ENCODE data around the gene SOWAHA. TPM values are rescaled to one million over a fixed set of nuclear protein-coding genes. Genes with fewer than 3 reads are reported as not detected.

Gene SOWAHA
- total and polyA plus RNA-seq, 10 of the 15 experiments (the other 5 are each of a cell fraction or from before 2014, with no cell fraction given) = 0.02 to 0.37 (median 0.05) TPM; not detected in 4

DNA sequence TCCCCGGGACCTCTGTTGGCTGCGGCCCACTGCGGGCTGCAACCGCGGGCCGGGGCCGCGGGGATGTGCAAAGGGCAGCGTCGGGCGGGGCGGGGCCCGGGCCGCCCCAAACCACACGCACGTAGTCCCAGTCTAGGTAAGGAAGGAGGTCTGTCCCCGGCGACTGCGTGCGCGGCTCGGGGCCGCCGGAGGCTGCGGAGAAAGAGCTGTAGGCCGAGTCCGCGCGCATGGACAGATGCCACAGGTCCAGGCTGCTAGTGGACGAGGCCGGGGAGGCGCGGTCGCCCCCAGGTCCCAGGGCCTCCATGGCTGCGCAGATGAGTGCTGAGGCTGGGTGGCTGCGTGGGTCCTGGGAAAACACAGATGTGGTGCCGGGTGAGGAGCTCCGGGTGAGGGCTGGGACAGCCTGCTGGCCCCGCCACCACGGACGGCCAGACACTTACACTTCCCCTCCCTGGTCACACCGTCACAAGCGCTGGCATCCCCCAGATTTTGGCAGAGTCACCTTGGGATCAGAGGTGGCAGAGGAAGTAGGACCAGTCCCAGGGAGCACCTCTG is 12.8 kb downstream of the SOWAHA start:
- peak overlapping the region; percentile 49 for H3K4me2 ChIP-seq (ENCODE audit: control insufficient read depth, insufficient read depth)
- H3K79me2 ChIP-seq (ENCODE audit: control insufficient read depth, insufficient read depth, low read length) = no peaks in the 10 kb centered on the region
- no peaks in the 10 kb centered on the region for H3K9me3 ChIP-seq (replicated peaks; ENCODE audit: control insufficient read depth, insufficient read depth, low read length)
- in situ Hi-C loops (cut with MboI) = loop anchor here (10.0 kb wide), 1 partner anchor 301 kb away; no protein-coding TSS in a partner anchor
- TF ChIP-seq HDAC2 (IDR thresholded peaks at IDR 0.05) = no peak
- TF ChIP-seq PML (IDR thresholded peaks at IDR 0.05; ENCODE audit: low read length) = no peak
- TF ChIP-seq SMAD5 (IDR thresholded peaks at IDR 0.05; ENCODE audit: low read depth) = no peak
- no peak for TF ChIP-seq TCF7 (IDR thresholded peaks at IDR 0.05; ENCODE audit: borderline replicate concordance)
- 0 out of 2 replicates have a peak, but pooled peaks have one; percentile 1 for TF ChIP-seq IKZF1 (conservative IDR thresholded peaks at IDR 0.05)
- TF ChIP-seq ZBED1 (IDR thresholded peaks at IDR 0.05; ENCODE audit: borderline replicate concordance) = no peak
- TF ChIP-seq, protein P1, sequence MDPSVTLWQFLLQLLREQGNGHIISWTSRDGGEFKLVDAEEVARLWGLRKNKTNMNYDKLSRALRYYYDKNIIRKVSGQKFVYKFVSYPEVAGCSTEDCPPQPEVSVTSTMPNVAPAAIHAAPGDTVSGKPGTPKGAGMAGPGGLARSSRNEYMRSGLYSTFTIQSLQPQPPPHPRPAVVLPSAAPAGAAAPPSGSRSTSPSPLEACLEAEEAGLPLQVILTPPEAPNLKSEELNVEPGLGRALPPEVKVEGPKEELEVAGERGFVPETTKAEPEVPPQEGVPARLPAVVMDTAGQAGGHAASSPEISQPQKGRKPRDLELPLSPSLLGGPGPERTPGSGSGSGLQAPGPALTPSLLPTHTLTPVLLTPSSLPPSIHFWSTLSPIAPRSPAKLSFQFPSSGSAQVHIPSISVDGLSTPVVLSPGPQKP (IDR thresholded peaks at IDR 0.05; ENCODE audit: low read depth, low read length) = no peak
- no peak for TF ChIP-seq ATF7 (IDR thresholded peaks at IDR 0.05; ENCODE audit: low read depth)
- 0 out of 2 replicates have a peak, but pooled peaks have one; percentile 23 for TF ChIP-seq HDGF (IDR thresholded peaks at IDR 0.05)
- no peak for TF ChIP-seq KLF5 (IDR thresholded peaks at IDR 0.05; ENCODE audit: partially characterized antibody)
- TF ChIP-seq POLR2AphosphoS5 (IDR thresholded peaks at IDR 0.05; ENCODE audit: low read length) = no peak
- TF ChIP-seq, protein P2, sequence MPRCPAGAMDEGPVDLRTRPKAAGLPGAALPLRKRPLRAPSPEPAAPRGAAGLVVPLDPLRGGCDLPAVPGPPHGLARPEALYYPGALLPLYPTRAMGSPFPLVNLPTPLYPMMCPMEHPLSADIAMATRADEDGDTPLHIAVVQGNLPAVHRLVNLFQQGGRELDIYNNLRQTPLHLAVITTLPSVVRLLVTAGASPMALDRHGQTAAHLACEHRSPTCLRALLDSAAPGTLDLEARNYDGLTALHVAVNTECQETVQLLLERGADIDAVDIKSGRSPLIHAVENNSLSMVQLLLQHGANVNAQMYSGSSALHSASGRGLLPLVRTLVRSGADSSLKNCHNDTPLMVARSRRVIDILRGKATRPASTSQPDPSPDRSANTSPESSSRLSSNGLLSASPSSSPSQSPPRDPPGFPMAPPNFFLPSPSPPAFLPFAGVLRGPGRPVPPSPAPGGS (IDR thresholded peaks at IDR 0.05; ENCODE audit: borderline replicate concordance, insufficient read depth, low read depth, low read length, poor library complexity, severe bottlenecking) = no peak
- TF ChIP-seq, protein P3, sequence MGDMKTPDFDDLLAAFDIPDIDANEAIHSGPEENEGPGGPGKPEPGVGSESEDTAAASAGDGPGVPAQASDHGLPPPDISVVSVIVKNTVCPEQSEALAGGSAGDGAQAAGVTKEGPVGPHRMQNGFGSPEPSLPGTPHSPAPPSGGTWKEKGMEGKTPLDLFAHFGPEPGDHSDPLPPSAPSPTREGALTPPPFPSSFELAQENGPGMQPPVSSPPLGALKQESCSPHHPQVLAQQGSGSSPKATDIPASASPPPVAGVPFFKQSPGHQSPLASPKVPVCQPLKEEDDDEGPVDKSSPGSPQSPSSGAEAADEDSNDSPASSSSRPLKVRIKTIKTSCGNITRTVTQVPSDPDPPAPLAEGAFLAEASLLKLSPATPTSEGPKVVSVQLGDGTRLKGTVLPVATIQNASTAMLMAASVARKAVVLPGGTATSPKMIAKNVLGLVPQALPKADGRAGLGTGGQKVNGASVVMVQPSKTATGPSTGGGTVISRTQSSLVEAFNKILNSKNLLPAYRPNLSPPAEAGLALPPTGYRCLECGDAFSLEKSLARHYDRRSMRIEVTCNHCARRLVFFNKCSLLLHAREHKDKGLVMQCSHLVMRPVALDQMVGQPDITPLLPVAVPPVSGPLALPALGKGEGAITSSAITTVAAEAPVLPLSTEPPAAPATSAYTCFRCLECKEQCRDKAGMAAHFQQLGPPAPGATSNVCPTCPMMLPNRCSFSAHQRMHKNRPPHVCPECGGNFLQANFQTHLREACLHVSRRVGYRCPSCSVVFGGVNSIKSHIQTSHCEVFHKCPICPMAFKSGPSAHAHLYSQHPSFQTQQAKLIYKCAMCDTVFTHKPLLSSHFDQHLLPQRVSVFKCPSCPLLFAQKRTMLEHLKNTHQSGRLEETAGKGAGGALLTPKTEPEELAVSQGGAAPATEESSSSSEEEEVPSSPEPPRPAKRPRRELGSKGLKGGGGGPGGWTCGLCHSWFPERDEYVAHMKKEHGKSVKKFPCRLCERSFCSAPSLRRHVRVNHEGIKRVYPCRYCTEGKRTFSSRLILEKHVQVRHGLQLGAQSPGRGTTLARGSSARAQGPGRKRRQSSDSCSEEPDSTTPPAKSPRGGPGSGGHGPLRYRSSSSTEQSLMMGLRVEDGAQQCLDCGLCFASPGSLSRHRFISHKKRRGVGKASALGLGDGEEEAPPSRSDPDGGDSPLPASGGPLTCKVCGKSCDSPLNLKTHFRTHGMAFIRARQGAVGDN (IDR thresholded peaks at IDR 0.05) = 0 out of 2 replicates have a peak, but pooled peaks have one; percentile 19
- H3K36me3 ChIP-seq (ENCODE audit: control insufficient read depth in 2 of 2, insufficient read depth in 2 of 2, low read length in 1 of 2) = no peaks in the 10 kb centered on the region
- ATAC-seq = no peak
- ChIA-PET RAD21 (ENCODE audit: unreplicated experiment) (no interaction called here), SMC1A (ENCODE audit: uncharacterized antibody, unreplicated experiment) (interaction anchor here (2.2 to 10.9 kb wide), 2 partner anchors 72 to 323 kb away, joined by 7 to 129 read pairs; no protein-coding TSS in a partner anchor), CTCF (interaction anchor here (0.6 to 1.0 kb wide), 5 partner anchors 8 to 299 kb away, joined by 3 to 4 read pairs (median 3); partner anchors contain the start of genes GDF9 and UQCRQ), POLR2A (no interaction called here)
- no peaks in the 10 kb centered on the region; the same call in 1 of the 2 replicates for H3K4me1 ChIP-seq (ENCODE audit: control insufficient read depth, insufficient read depth, low read length)
- BruUV-seq (replicated peaks) = no TSS peak
- H3K27me3 ChIP-seq (replicated peaks in 1 of 2; ENCODE audit: control insufficient read depth in 2 of 2, insufficient read depth in 2 of 2, low read length in 1 of 2) = peaks cover 0 to 2% of the 10 kb centered on the region in 2 experiments; a peak in 2 of 4 replicates
- WGBS (ENCODE audit: insufficient coverage, insufficient replicate concordance, low lambda C conversion rate, missing lambda C conversion rate) = 47% methylated on average over 21 of the region's 43 CpGs
- H3K9ac ChIP-seq (ENCODE audit: control insufficient read depth, insufficient read depth, low read length) = no peak overlapping the region
- peak overlapping the region; percentile 27; the same call in 1 of the 2 replicates for H3K4me3 ChIP-seq
- FAIRE-seq = no peak
- DNase-seq (ENCODE audit: low read depth, low spot score) = no peak
- intact Hi-C loops (cut with micrococcal nuclease; ENCODE audit: unreplicated experiment) = no loop called here
- H4K20me1 ChIP-seq (ENCODE audit: control insufficient read depth, insufficient read depth) = no peaks in the 10 kb centered on the region
- no peak overlapping the region for H3K27ac ChIP-seq (ENCODE audit: control insufficient read depth, insufficient read depth)
- peak overlapping the region; percentile 53 for H2AFZ ChIP-seq (ENCODE audit: control insufficient read depth, low read depth, low read length)

All from GM12878 (cell line).